ENCODE measurements around the gene PTH1R. TPM values are rescaled to one million over a fixed set of nuclear protein-coding genes. Genes with fewer than 3 reads are reported as not detected.

PTH1R gene
- total RNA-seq, 1 donor from 2014 or later, result not detected

DNA sequence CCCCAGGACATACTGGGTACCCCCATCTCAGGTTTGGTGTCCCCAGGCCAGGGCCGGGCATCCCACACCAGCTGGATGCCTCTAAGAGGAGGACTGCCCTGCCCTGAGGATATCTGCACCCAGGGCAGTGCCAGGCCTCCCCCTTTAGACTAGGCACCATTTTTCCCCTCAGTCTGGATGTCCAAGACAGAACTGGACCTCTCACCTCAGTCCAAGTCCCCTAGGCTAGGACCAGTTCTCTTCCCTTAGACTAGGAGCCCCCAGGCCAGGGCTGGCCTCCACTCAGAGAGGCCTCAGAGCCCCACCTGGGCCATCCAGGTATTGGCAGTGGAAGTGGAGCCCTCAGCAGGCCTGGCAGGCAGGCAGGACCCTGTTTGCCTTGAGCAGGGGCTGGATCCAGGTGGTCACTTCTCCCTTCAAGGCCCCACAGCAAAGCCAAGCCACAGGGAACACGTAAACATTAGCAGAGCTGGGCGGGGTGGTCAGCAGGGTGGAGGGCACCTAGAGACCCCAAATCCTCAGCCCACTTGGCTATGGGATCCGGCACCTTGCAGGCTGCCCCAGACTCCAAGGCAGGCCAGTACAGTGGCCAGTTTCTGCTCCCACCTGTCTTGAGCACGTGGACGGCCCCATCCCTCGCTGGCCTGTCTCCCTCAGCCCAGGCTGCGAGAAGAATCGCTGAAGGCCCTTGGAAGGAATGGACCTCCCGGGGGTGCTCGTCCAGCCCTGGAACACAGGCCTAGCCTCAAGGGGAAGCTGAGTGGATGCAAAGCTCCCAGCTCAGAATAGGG is 28.3 kb downstream of the PTH1R start:
- Histone ChIP-seq H3K4me3 (no peak overlapping the region), H3K36me3 (no peaks in the 10 kb centered on the region), H3F3A (ENCODE audit: low read depth) (no peaks in the 10 kb centered on the region), H3K27ac (no peak overlapping the region), H3K9ac (no peak overlapping the region), H4K20me1 (ENCODE audit: low read depth) (no peaks in the 10 kb centered on the region), H3K27me3 (no peaks in the 10 kb centered on the region), H3K4me2 (no peak overlapping the region), H3K9me3 (ENCODE audit: low read depth) (no peaks in the 10 kb centered on the region), H2AFZ (replicated peaks) (no peak overlapping the region), H3K79me2 (ENCODE audit: low read depth) (no peaks in the 10 kb centered on the region), H3K4me1 (no peaks in the 10 kb centered on the region)
- Mint-ChIP-seq H3K4me1 (no peaks in the 10 kb centered on the region), H3K36me3 (no peaks in the 10 kb centered on the region), H3K9me3 (no peaks in the 10 kb centered on the region), H3K4me3 (no peak overlapping the region), H3K27ac (no peak overlapping the region), H3K27me3 (ENCODE audit: insufficient read depth, low read depth) (peaks cover 11% of the 10 kb centered on the region)
- TF ChIP-seq, protein P1, sequence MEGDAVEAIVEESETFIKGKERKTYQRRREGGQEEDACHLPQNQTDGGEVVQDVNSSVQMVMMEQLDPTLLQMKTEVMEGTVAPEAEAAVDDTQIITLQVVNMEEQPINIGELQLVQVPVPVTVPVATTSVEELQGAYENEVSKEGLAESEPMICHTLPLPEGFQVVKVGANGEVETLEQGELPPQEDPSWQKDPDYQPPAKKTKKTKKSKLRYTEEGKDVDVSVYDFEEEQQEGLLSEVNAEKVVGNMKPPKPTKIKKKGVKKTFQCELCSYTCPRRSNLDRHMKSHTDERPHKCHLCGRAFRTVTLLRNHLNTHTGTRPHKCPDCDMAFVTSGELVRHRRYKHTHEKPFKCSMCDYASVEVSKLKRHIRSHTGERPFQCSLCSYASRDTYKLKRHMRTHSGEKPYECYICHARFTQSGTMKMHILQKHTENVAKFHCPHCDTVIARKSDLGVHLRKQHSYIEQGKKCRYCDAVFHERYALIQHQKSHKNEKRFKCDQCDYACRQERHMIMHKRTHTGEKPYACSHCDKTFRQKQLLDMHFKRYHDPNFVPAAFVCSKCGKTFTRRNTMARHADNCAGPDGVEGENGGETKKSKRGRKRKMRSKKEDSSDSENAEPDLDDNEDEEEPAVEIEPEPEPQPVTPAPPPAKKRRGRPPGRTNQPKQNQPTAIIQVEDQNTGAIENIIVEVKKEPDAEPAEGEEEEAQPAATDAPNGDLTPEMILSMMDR (IDR thresholded peaks at IDR 0.05), result no peak
- TF ChIP-seq EZH2phosphoT487 (IDR thresholded peaks at IDR 0.05) (no peak), EZH2 (IDR thresholded peaks at IDR 0.05) (no peak)
- no peak for DNase-seq (ENCODE audit: low spot score)

DNA sequence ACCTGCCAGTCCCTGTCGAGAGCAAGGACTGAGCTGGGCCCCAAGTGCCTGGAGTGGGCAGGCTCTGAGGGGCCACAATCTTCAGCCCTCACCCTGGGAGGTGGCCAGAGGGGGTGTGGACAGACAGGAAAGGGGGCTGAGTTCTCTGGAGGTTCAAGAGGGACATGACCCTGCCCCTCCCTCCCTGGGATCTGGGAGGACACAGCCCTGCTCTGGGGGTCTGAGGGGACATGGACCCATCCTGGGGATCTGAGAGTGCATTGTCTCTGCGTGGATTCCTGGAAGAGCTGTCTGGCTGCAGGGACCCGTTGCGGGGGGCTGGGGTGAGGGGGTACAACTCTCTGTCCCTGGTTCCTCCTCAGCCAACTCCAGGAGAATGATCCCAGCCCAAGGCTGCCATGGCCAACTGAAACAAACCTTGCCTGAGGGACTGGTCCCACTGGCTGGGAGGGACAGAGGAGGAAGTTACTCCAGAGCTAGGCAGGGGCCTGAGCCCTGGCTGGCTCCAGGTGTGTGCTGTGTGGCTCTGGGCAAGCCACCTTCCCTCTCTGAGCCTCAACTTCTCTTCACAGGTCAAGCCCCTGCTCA is 29.0 kb downstream of the PTH1R start:
- no peak for DNase-seq (ENCODE audit: low spot score)
- H3K4me1 Mint-ChIP-seq, result no peaks in the 10 kb centered on the region
- TF ChIP-seq EZH2 (IDR thresholded peaks at IDR 0.05) (no peak), EZH2phosphoT487 (IDR thresholded peaks at IDR 0.05) (no peak)
- TF ChIP-seq, protein P1 (IDR thresholded peaks at IDR 0.05), result no peak
- H3K4me2 ChIP-seq, result no peak overlapping the region
- no peak overlapping the region for H3K27ac Mint-ChIP-seq
- H3K4me3 Mint-ChIP-seq, result no peak overlapping the region
- H3K9me3 ChIP-seq (ENCODE audit: low read depth), result no peaks in the 10 kb centered on the region
- H3K79me2 ChIP-seq (ENCODE audit: low read depth), result no peaks in the 10 kb centered on the region
- no peak overlapping the region for H3K27ac ChIP-seq
- H3F3A ChIP-seq (ENCODE audit: low read depth), result no peaks in the 10 kb centered on the region
- no peaks in the 10 kb centered on the region for H3K27me3 ChIP-seq
- H3K4me3 ChIP-seq, result no peak overlapping the region
- no peaks in the 10 kb centered on the region for H3K9me3 Mint-ChIP-seq
- H3K9ac ChIP-seq, result no peak overlapping the region
- peaks cover 9% of the 10 kb centered on the region for H3K27me3 Mint-ChIP-seq (ENCODE audit: insufficient read depth, low read depth)
- no peaks in the 10 kb centered on the region for H3K36me3 ChIP-seq
- H4K20me1 ChIP-seq (ENCODE audit: low read depth), result no peaks in the 10 kb centered on the region
- no peaks in the 10 kb centered on the region for H3K36me3 Mint-ChIP-seq
- H2AFZ ChIP-seq (replicated peaks), result no peak overlapping the region
- H3K4me1 ChIP-seq, result no peaks in the 10 kb centered on the region

DNA sequence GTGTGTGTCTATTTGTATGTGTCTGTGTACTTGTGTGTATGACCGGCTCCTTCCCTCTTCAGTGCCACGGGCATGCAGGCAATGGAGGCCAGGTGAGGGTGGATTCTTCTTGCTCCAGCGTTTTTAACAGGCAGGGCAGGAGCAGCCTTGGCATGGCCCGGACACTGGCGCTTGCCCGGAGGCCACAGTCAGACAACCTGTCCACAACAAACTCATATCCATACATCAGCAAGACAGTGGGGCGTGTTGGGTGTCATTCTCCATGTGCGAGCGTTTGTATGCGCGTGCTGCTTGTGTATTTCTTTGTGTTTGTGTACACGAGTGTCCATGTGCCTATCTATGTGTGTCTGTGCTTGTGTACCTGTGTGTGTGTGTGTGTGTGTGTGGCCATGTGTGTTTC is 29.8 kb downstream of the PTH1R start:
- no peak overlapping the region for H3K4me3 ChIP-seq
- H3K4me1 ChIP-seq, result no peaks in the 10 kb centered on the region

More for the DNA sequence above, 29.8 kb downstream of the PTH1R start:
- no peaks in the 10 kb centered on the region for H3K9me3 Mint-ChIP-seq
- no peak overlapping the region for H3K27ac ChIP-seq
- no peak overlapping the region for H3K27ac Mint-ChIP-seq
- no peak overlapping the region for H3K9ac ChIP-seq
- no peak overlapping the region for H2AFZ ChIP-seq (replicated peaks)
- no peaks in the 10 kb centered on the region for H3K36me3 ChIP-seq
- H3K4me3 Mint-ChIP-seq, result no peak overlapping the region
- H3K9me3 ChIP-seq (ENCODE audit: low read depth), result no peaks in the 10 kb centered on the region
- TF ChIP-seq, protein P1 (IDR thresholded peaks at IDR 0.05), result no peak
- no peak for TF ChIP-seq EZH2 (IDR thresholded peaks at IDR 0.05)
- TF ChIP-seq EZH2phosphoT487 (IDR thresholded peaks at IDR 0.05), result no peak
- H4K20me1 ChIP-seq (ENCODE audit: low read depth), result no peaks in the 10 kb centered on the region
- no peaks in the 10 kb centered on the region for H3K27me3 ChIP-seq
- no peaks in the 10 kb centered on the region for H3K79me2 ChIP-seq (ENCODE audit: low read depth)
- H3K27me3 Mint-ChIP-seq (ENCODE audit: insufficient read depth, low read depth), result peaks cover 7% of the 10 kb centered on the region
- no peaks in the 10 kb centered on the region for H3K36me3 Mint-ChIP-seq
- H3K4me2 ChIP-seq, result no peak overlapping the region
- no peaks in the 10 kb centered on the region for H3F3A ChIP-seq (ENCODE audit: low read depth)
- no peak for DNase-seq (ENCODE audit: low spot score)
- no peaks in the 10 kb centered on the region for H3K4me1 Mint-ChIP-seq

All from neural progenitor cell (in vitro differentiated cells).